KMS-11 (cell line): ENCODE results near the gene ULBP3.

ENCODE experiments used
- H2AFZ ChIP-seq: fragments of 200-600 bp; sonication (generic); 2 replicates; pipeline ENCODE4 v1.6.1; 2016; ENCODE audit warnings: antibody characterized with exemption, mixed run types, low read depth
- H3K27ac ChIP-seq: fragments of 200-600 bp; sonication (generic); 2 replicates; pipeline ENCODE4 v1.6.1; 2016; ENCODE audit warnings: mild to moderate bottlenecking, mixed run types
- H3K27me3 ChIP-seq: fragments of 200-600 bp; sonication (generic); 2 replicates; pipeline ENCODE4 v1.6.1; 2017; ENCODE audit warnings: mild to moderate bottlenecking, low read depth, mixed run types, moderate library complexity; ENCODE audit not compliant: insufficient read depth
- H3K36me3 ChIP-seq: fragments of 200-600 bp; sonication (generic); 2 replicates; pipeline ENCODE4 v1.6.1; 2017; ENCODE audit warnings: mild to moderate bottlenecking, mixed run types; ENCODE audit not compliant: insufficient read depth
- H3K4me1 ChIP-seq: fragments of 200-600 bp; sonication (generic); 2 replicates; pipeline ENCODE4 v1.6.1; 2016; ENCODE audit warnings: mild to moderate bottlenecking, low read depth, mixed run types; ENCODE audit not compliant: poor library complexity, severe bottlenecking
- H3K4me2 ChIP-seq: fragments of 200-600 bp; sonication (generic); 2 replicates; pipeline ENCODE4 v1.7.0; 2016; ENCODE audit warnings: mild to moderate bottlenecking, mixed run types
- H3K4me3 ChIP-seq: fragments of 200-600 bp; sonication (generic); IDR thresholded peaks from 2 replicates; pipeline ENCODE4 v1.6.1; 2017; ENCODE audit warnings: low read depth, low read length, mixed read lengths; ENCODE audit not compliant: insufficient read depth
- H3K79me2 ChIP-seq: fragments of 200-600 bp; sonication (generic); 2 replicates; pipeline ENCODE4 v1.6.1; 2016; ENCODE audit warnings: low read depth, mixed run types; ENCODE audit not compliant: insufficient read depth
- H3K9ac ChIP-seq: fragments of 200-600 bp; sonication (generic); 2 replicates; pipeline ENCODE4 v1.6.1; 2016; ENCODE audit warnings: mild to moderate bottlenecking, mixed run types
- H4K20me1 ChIP-seq: fragments of 200-600 bp; sonication (generic); 2 replicates; pipeline ENCODE4 v1.6.1; 2016; ENCODE audit warnings: mild to moderate bottlenecking, mixed run types; ENCODE audit not compliant: insufficient read depth
- CTCF ChIP-seq: fragments of 200-600 bp; sonication (generic); conservative IDR thresholded peaks from 2 replicates; pipeline ENCODE4 v1.6.1; 2017; ENCODE audit warnings: low read depth, mild to moderate bottlenecking, antibody characterized with exemption, low read length, moderate library complexity, mixed read lengths

Gene ULBP3

GRCh38 chr6:150050846-150051245 lies 18.1 kb downstream of the ULBP3 start:
- Histone ChIP-seq H3K27ac (no peak overlapping the region), H3K79me2 (no peaks in the 10 kb centered on the region), H3K9ac (no peak overlapping the region)

GRCh38 chr6:150048099-150048498 lies 20.8 kb downstream of the ULBP3 start:
- no peak for TF ChIP-seq CTCF

More at GRCh38 chr6:150050846-150051245, 18.1 kb downstream of the ULBP3 start:
- H4K20me1 ChIP-seq: no peaks in the 10 kb centered on the region
- H3K27me3 ChIP-seq: peaks cover 30% of the 10 kb centered on the region; the same call in 1 of the 2 replicates
- no peak overlapping the region for H3K4me3 ChIP-seq
- H3K4me1 ChIP-seq: no peaks in the 10 kb centered on the region
- H3K36me3 ChIP-seq: no peaks in the 10 kb centered on the region
- TF ChIP-seq CTCF: no peak
- no peak overlapping the region for H2AFZ ChIP-seq
- no peak overlapping the region for H3K4me2 ChIP-seq

DNA sequence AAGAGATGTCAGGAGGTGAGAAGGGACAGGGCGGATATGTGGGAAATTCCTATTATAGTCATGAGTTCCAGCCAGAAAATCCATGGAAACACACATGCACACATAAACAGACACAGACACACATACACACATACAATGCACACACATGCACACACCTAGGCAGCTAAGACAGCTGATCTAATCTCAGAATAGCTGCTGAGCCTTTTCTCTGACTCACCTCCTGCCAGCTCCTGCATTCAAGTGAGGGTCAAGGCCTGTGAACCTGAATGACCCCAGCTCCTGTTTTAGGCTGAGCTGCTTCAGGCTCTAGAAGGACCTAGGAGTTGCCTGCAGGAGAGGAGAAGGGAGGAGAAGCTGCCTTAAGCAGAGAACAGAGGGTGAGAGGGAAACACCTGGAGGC lies 22.0 kb downstream of the ULBP3 start:
- no peak overlapping the region for H3K4me2 ChIP-seq
- no peak overlapping the region for H3K27ac ChIP-seq
- H3K4me3 ChIP-seq: no peak overlapping the region
- no peaks in the 10 kb centered on the region for H4K20me1 ChIP-seq
- H3K36me3 ChIP-seq: no peaks in the 10 kb centered on the region
- TF ChIP-seq CTCF: no peak
- H3K4me1 ChIP-seq: no peaks in the 10 kb centered on the region
- no peaks in the 10 kb centered on the region for H3K79me2 ChIP-seq
- no peak overlapping the region for H3K9ac ChIP-seq
- H2AFZ ChIP-seq: no peak overlapping the region
- H3K27me3 ChIP-seq: peaks cover 5% of the 10 kb centered on the region; the same call in 1 of the 2 replicates

More at GRCh38 chr6:150048099-150048498, 20.8 kb downstream of the ULBP3 start:
- Histone ChIP-seq H2AFZ (no peak overlapping the region), H3K4me1 (no peaks in the 10 kb centered on the region), H3K9ac (no peak overlapping the region), H3K4me2 (no peak overlapping the region), H4K20me1 (no peaks in the 10 kb centered on the region), H3K4me3 (no peak overlapping the region), H3K27me3 (peaks cover 17% of the 10 kb centered on the region; the same call in 1 of the 2 replicates), H3K79me2 (no peaks in the 10 kb centered on the region), H3K36me3 (no peaks in the 10 kb centered on the region), H3K27ac (no peak overlapping the region)

- H3K4me2 ChIP-seq: no peak overlapping the region
- H3K9ac ChIP-seq: no peak overlapping the region
- H4K20me1 ChIP-seq: no peaks in the 10 kb centered on the region
- no peaks in the 10 kb centered on the region for H3K79me2 ChIP-seq
- H3K36me3 ChIP-seq: no peaks in the 10 kb centered on the region
- no peak overlapping the region for H3K4me3 ChIP-seq
- no peak overlapping the region for H2AFZ ChIP-seq
- no peak for TF ChIP-seq CTCF
- H3K27me3 ChIP-seq: no peaks in the 10 kb centered on the region
- no peak overlapping the region for H3K27ac ChIP-seq
- no peaks in the 10 kb centered on the region for H3K4me1 ChIP-seq
Measured at GRCh38 chr6:150044621-150045145, 24.2 kb downstream of the ULBP3 start.
